ENCODE measurements around the gene LIN7B. TPM values are rescaled to one million over a fixed set of nuclear protein-coding genes. Genes with fewer than 3 reads are reported as not detected.

The LIN7B gene
- total and polyA plus RNA-seq, 2 of the 8 experiments (the other 6 are each of a cell fraction or from before 2014, with no cell fraction given): 4.1 to 4.2 TPM

DNA sequence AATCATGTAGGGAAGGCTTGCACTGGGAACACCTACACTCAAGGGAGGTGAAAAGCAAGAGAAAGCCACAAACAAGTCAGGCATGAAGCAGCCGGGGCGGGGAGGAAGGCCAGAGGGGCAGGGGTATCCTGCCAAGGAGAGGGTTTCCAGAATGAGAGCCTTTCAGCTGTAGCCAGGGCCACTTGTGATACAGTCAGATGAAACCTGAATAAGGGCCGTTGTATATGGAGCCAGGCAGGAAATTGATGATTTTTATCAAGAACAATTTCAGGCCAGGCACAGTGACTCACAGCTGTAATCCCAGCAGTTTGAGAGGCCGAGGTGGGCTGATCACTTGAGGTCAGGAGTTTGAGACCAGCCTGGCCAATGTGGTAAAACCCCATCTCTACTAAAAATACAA lies 47.8 kb downstream of the LIN7B start:
- Histone ChIP-seq H3K14ac (ENCODE audit: insufficient read length) (no peak overlapping the region), H3K56ac (replicated peaks; ENCODE audit: insufficient read length, low read depth, low read length) (no peak overlapping the region), H4K8ac (ENCODE audit: extremely low read depth, insufficient read depth, low read length) (no peak overlapping the region), H3K4ac (replicated peaks; ENCODE audit: insufficient read length, low read depth, low read length) (no peak overlapping the region), H3K18ac (ENCODE audit: extremely low read depth, low read length) (no peak overlapping the region), H3K4me1 (replicated peaks in 1 of 4; ENCODE audit: control insufficient read depth in 3 of 4, insufficient read depth in 4 of 4, low read length in 3 of 4) (peaks cover 0 to 16% (median 9%) of the 10 kb centered on the region in 4 experiments; a peak in 6 of 7 replicates), H2AK5ac (ENCODE audit: low read depth, low read length) (no peak overlapping the region), H3K79me1 (ENCODE audit: low read depth, low read length) (no peaks in the 10 kb centered on the region), H3K9ac (replicated peaks in 1 of 4; ENCODE audit: extremely low read depth in 1 of 4, low read depth in 3 of 4, low read length in 3 of 4) (no peak overlapping the region), H3K36me3 (ENCODE audit: control insufficient read depth in 2 of 4, insufficient read depth in 4 of 4, low read length in 3 of 4) (no peaks in the 10 kb centered on the region), H2BK12ac (ENCODE audit: low read depth, low read length) (no peak overlapping the region), H2AFZ (ENCODE audit: low read length) (no peak overlapping the region), H3K27ac (ENCODE audit: low read depth, low read length) (no peak overlapping the region), H3K27me3 (replicated peaks in 1 of 4; ENCODE audit: control insufficient read depth in 3 of 4, extremely low read depth in 1 of 4, insufficient read depth in 3 of 4, low read length in 3 of 4) (peaks cover 0 to 11% (median 8%) of the 10 kb centered on the region in 4 experiments; a peak in 4 of 7 replicates), H4K5ac (ENCODE audit: insufficient read length, low read depth, low read length) (no peak overlapping the region), H2BK120ac (replicated peaks; ENCODE audit: low read depth, low read length) (no peak overlapping the region), H3K4me2 (ENCODE audit: insufficient read depth in 1 of 2, low read depth in 2 of 2, low read length in 2 of 2) (no peak overlapping the region), H4K20me1 (replicated peaks in 1 of 2; ENCODE audit: control insufficient read depth in 1 of 2, insufficient read depth in 2 of 2, low read length in 2 of 2) (no peaks in the 10 kb centered on the region), H3K9me3 (ENCODE audit: insufficient read depth in 2 of 2, low read depth in 1 of 2, low read length in 1 of 2) (no peaks in the 10 kb centered on the region), H4K91ac (replicated peaks; ENCODE audit: insufficient read length, low read length) (no peak overlapping the region), H2BK5ac (ENCODE audit: low read depth, low read length) (no peak overlapping the region), H3K79me2 (ENCODE audit: control insufficient read depth in 1 of 2, insufficient read depth in 2 of 2, low read length in 2 of 2) (no peaks in the 10 kb centered on the region), H3K23me2 (ENCODE audit: low read depth, low read length) (peaks cover 12% of the 10 kb centered on the region; the same call in 1 of the 2 replicates), H2BK20ac (ENCODE audit: low read length) (no peak overlapping the region), H3K23ac (ENCODE audit: insufficient read length) (no peak overlapping the region), H3K4me3 (ENCODE audit: extremely low read depth in 1 of 4, insufficient read depth in 2 of 4, low read depth in 3 of 4, low read length in 4 of 4) (no peak overlapping the region), H2BK15ac (ENCODE audit: low read length) (no peak overlapping the region)
- ChIA-PET CTCF (ENCODE audit: partially characterized antibody) (interaction anchor here (1.0 to 3.3 kb wide), 6 partner anchors 15 to 64 kb away, joined by 3 to 19 read pairs (median 4); partner anchors contain the start of gene LIN7B), POLR2A (ENCODE audit: partially characterized antibody) (interaction anchor here (0.7 to 1.2 kb wide), 3 partner anchors 12 to 73 kb away, joined by 3 read pairs; no protein-coding TSS in a partner anchor)
- DNase-seq (ENCODE audit: low read depth in 1 of 2, low spot score in 2 of 2) (no peak), FAIRE-seq (no peak)
- WGBS, 2 experiments (ENCODE audit: extremely low coverage in 1 of 2, insufficient coverage in 1 of 2, insufficient read length in 1 of 2, insufficient replicate concordance in 2 of 2, low coverage in 1 of 2, low lambda C conversion rate in 2 of 2, missing lambda C conversion rate in 1 of 2): 88% methylated on average over 4 of the region's 4 CpGs; no CpG with 5 or more reads in 1 of the 2 experiments
- no peak for TF ChIP-seq EGR1 (IDR thresholded peaks at IDR 0.05; ENCODE audit: borderline replicate concordance, low read depth, low read length)
